NCI-H748 treated with DMSO at 0.1 percent for 48 hours (cell line): ENCODE data around the gene ALDH5A1.

Experiments
- DNase-seq: peaks from one replicate; lab custom pipeline; 2025; lab: John Stamatoyannopoulos, UW

The ALDH5A1 gene

DNA sequence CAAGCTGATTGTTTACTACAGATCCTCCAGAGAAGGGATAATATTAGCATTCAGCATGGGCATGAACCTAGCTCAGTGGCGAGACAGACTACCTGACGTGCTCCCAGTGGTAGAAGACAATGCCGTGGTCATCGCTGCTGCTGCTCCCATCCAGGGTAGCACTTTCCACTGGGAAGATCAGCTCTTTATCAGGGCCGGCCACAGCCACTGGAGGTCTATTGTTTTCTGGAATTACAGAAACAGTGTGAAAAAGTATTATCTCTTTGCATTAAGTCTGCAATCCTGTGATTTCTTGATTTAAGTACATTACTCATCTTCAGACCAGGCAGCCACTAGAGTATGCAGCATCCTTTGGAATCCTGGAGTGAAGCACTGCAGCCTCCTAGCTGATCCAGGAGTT, 75.0 kb downstream of the ALDH5A1 start:
- no peak for DNase-seq

- DNase-seq = no peak
Observed at GRCh38 chr6:24571361-24571760, 76.6 kb downstream of the ALDH5A1 start.

DNA sequence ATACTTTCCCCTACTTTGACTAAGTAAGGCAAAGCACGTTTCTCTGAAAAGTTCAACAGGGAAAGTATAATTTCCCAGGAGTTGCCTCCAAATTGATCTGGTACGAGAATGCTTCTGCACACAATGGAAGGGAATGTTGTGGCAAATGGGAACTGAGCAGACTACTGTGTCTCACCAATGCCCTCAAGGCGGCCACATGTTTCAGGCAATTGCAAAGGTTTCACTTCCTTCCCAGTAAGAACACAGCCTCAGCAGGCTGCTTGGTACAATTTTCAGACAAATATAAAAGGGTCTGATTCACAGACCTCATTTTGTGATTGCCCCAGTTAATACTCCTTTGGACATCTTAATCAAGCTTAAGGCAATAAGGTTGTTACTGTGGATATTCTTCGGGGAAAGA, 80.0 kb downstream of the ALDH5A1 start:
- DNase-seq = no peak

DNA sequence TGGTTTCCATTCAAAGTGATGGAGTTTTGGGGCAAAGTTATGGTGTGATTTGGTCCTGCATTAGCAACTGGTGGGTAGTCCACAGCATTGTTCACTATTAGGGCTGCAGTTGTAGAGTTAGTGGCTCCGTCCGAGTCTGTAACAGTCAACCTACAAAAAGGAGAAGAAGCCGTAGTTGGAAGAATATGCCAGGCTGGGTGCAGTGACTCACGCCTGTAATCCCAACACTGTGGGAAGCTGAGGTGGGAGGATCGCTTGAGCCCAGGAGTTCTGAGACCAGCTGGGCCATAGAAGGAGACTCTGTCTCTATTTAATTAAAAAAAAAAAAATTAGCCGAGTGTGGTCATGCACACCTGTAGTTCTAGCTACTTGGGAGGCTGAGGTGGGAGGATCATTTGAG, 81.7 kb downstream of the ALDH5A1 start:
- no peak for DNase-seq

GRCh38 chr6:24581084-24581669, 86.4 kb downstream of the ALDH5A1 start:
- DNase-seq = peak; percentile 68

DNA sequence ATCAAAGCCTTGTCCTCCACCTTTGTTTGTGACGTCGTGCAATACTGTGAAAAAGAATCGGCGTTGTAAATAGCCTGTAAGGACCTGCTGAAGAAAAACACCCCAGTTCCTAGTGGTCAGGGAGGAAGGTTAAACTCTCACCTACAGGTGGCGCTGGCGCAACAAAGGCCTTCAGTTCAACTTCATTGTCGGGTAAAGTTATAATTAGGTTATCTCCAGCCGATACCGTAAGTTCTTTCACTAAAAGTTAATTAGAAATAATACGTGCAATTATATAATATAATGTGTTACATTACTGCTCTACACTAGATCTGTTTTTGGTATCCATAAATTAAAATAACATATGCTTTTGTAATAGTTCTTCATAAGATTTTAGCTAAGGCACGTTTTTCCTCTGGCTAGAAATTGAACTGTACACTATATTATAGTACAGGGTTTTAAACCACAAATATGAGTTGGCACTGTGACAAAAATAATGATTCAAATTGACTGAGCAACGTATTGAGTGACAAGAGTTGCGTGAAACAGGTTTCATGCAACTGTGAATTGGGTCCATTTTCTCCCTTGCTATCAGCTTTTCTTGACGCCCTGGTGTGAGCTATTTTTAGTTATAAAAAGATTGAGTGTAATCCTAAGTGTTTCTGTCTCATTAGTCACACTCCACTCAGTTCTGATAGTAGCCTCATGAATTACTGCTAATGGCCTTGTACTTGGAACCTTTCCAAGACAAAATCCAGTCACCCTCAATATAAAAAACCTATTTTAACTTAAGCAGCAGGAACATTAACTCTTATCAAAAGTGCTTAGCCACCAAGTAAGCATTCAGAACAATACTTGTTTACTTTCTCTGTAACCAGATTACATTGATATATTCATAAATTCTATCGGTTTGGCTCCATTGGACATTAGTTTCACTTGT, 89.0 kb downstream of the ALDH5A1 start:
- DNase-seq = peak; percentile 99

- peak; percentile 98 for DNase-seq
Observed at GRCh38 chr6:24584382-24584720, 89.6 kb downstream of the ALDH5A1 start.
